ENCODE results near the gene THSD1. TPM values are rescaled to one million over a fixed set of nuclear protein-coding genes. Genes with fewer than 3 reads are reported as not detected.

THSD1 gene
- total and polyA plus RNA-seq, 10 of the 15 experiments (the other 5 are each of a cell fraction or from before 2014, with no cell fraction given): 0.03 to 0.20 (median 0.13) TPM; not detected in 2

- TF ChIP-seq IRF4 (IDR thresholded peaks at IDR 0.05; ENCODE audit: low read depth, low read length) (no peak), NR2F1 (conservative IDR thresholded peaks at IDR 0.05) (peak; percentile 57), ZNF207 (IDR thresholded peaks at IDR 0.05; ENCODE audit: borderline replicate concordance) (0 out of 2 replicates have a peak, but pooled peaks have one; percentile 62), DPF2 (IDR thresholded peaks at IDR 0.05) (peak; percentile 45; the same call in 1 of the 2 replicates), USF1 (IDR thresholded peaks at IDR 0.05; ENCODE audit: borderline replicate concordance, extremely low read length, insufficient read depth, low read depth, low read length) (no peak), TCF3 (IDR thresholded peaks at IDR 0.05; ENCODE audit: borderline replicate concordance, insufficient read depth, low read depth, low read length) (no peak), NFIC (IDR thresholded peaks at IDR 0.05; ENCODE audit: low read depth, low read length) (no peak), RCOR1 (conservative IDR thresholded peaks at IDR 0.05; ENCODE audit: low read depth, low read length) (no peak), SUZ12 (IDR thresholded peaks at IDR 0.05; ENCODE audit: unreplicated experiment) (no peak), TBL1XR1 (IDR thresholded peaks at IDR 0.05; ENCODE audit: low read depth, low read length) (no peak), CUX1 (IDR thresholded peaks at IDR 0.05; ENCODE audit: insufficient replicate concordance, low read depth, low read length) (no peak), NKRF (conservative IDR thresholded peaks at IDR 0.05) (peak; percentile 78)
- TF ChIP-seq, protein P1, sequence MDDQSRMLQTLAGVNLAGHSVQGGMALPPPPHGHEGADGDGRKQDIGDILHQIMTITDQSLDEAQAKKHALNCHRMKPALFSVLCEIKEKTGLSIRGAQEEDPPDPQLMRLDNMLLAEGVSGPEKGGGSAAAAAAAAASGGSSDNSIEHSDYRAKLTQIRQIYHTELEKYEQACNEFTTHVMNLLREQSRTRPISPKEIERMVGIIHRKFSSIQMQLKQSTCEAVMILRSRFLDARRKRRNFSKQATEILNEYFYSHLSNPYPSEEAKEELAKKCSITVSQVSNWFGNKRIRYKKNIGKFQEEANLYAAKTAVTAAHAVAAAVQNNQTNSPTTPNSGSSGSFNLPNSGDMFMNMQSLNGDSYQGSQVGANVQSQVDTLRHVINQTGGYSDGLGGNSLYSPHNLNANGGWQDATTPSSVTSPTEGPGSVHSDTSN (IDR thresholded peaks at IDR 0.05; ENCODE audit: insufficient replicate concordance, low read depth, low read length): no peak
Observed at GRCh38 chr13:52455677-52456041, 49.7 kb upstream of the THSD1 start (continued).
